Mesendoderm (in vitro differentiated cells): ENCODE measurements around the gene RNLS.
A peak's percentile ranks its signal among the peaks of the same experiment; 100 is the strongest.

Experiments
- DNase-seq: peaks from one replicate; pipeline ENCODE4 v3.0.0; 2013
- H2AK5ac ChIP-seq: 2 replicates; pipeline ENCODE4 v1.6.1; 2013; ENCODE audit warnings: low read length, inconsistent platforms
- H2BK120ac ChIP-seq: 2 replicates; pipeline ENCODE4 v1.6.1; 2013; ENCODE audit warnings: low read depth, mild to moderate bottlenecking, low read length, moderate library complexity, mixed read lengths
- H2BK15ac ChIP-seq: replicated peaks from 2 replicates; pipeline ENCODE4 v1.6.1; 2013; ENCODE audit warnings: low read depth, mild to moderate bottlenecking, moderate library complexity
- H2BK5ac ChIP-seq: 2 replicates; pipeline ENCODE4 v1.6.1; 2013; ENCODE audit warnings: low read length, inconsistent platforms
- H3K18ac ChIP-seq: 2 replicates; pipeline ENCODE4 v1.6.1; 2013; ENCODE audit warnings: mild to moderate bottlenecking, low read length, mixed read lengths
- H3K23ac ChIP-seq: one replicate; pipeline ENCODE4 v1.6.1; 2013; ENCODE audit warnings: low read length
- H3K27ac ChIP-seq: 2 replicates; pipeline ENCODE4 v1.5.1; 2013; ENCODE audit warnings: low read depth, mild to moderate bottlenecking, inconsistent platforms, low read length, moderate library complexity
- H3K27me3 ChIP-seq: 2 replicates; pipeline ENCODE4 v1.6.1; 2013; ENCODE audit warnings: low read length, control low read depth, mild to moderate bottlenecking, inconsistent platforms; ENCODE audit not compliant: insufficient read depth, poor library complexity
- H3K36me3 ChIP-seq: 2 replicates; pipeline ENCODE4 v1.6.1; 2013; ENCODE audit warnings: low read length, inconsistent platforms; ENCODE audit not compliant: control insufficient read depth, insufficient read depth
- H3K4ac ChIP-seq: one replicate; pipeline ENCODE4 v1.6.1; 2013; ENCODE audit warnings: low read depth, mild to moderate bottlenecking, low read length, moderate library complexity
- H3K4me1 ChIP-seq: 2 replicates; pipeline ENCODE4 v1.6.1; 2013; ENCODE audit warnings: low read depth, low read length, inconsistent platforms; ENCODE audit not compliant: control insufficient read depth
- H3K4me2 ChIP-seq: 2 replicates; pipeline ENCODE4 v1.6.1; 2013; ENCODE audit warnings: low read length
- H3K4me3 ChIP-seq: 2 replicates; pipeline ENCODE4 v1.5.1; 2013; ENCODE audit warnings: mild to moderate bottlenecking, low read length
- H3K56ac ChIP-seq: one replicate; pipeline ENCODE4 v1.6.1; 2013; ENCODE audit warnings: low read length
- H3K79me1 ChIP-seq: 2 replicates; pipeline ENCODE4 v1.6.1; 2013; ENCODE audit warnings: low read length, inconsistent platforms
- H3K79me2 ChIP-seq: 2 replicates; pipeline ENCODE4 v1.6.1; 2013; ENCODE audit warnings: mild to moderate bottlenecking, low read length; ENCODE audit not compliant: control insufficient read depth, insufficient read depth
- H3K9ac ChIP-seq: 2 replicates; pipeline ENCODE4 v1.6.1; 2013; ENCODE audit warnings: low read length, inconsistent platforms
- H4K5ac ChIP-seq: one replicate; pipeline ENCODE4 v1.6.1; 2013; ENCODE audit warnings: low read length
- H4K8ac ChIP-seq: one replicate; pipeline ENCODE4 v1.6.1; 2013; ENCODE audit warnings: low read depth, mild to moderate bottlenecking, control low read depth, low read length, moderate library complexity
- WGBS: extraction: QIAGEN DNeasy Blood & Tissue Kit; methylation state at CpG from one replicate; pipeline ENCODE4 v1.1.7; 2013; ENCODE audit warnings: low lambda C conversion rate, missing lambda C conversion rate; ENCODE audit not compliant: insufficient coverage; ENCODE audit errors: extremely low coverage; 5-methylcytosine and 5-hydroxymethylcytosine counted together

RNLS gene

DNA sequence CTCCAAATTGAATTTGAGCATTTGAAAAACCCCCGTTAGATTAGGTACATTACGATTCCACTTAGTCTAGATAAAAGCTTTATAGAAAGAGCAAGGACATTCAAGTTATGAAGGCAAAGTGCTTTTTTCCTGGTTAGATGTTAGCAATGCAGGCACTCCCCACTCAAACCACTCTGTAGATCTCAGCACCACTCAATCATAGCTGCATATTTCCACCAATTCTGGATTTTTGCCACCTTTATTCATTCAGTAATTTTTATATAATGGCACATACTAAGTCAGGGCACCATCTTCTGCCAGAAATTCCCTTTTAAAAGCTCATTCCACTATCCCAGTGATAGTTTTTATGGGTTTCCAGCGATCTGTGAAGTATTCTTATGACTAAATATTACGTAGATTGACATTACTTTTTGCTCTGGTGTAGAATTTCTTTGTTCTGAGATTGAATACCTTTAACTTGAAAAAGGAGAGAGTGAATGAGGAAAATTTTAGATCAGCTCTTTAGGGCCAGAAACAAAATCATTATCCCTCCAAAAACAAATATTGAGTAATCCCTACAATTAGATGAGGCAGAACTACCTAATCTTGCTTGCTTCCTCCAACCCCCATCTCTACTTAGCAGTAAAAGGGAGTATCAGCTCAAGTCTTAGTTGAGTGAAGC, 51.6 kb downstream of the RNLS start:
- Histone ChIP-seq H3K79me1 (no peaks in the 10 kb centered on the region), H4K5ac (no peak overlapping the region), H2BK5ac (no peak overlapping the region), H2BK120ac (no peak overlapping the region), H3K23ac (no peak overlapping the region), H3K79me2 (no peaks in the 10 kb centered on the region), H3K4me1 (no peaks in the 10 kb centered on the region), H3K4me3 (no peak overlapping the region), H3K56ac (no peak overlapping the region), H3K4me2 (no peak overlapping the region), H3K27ac (no peak overlapping the region), H3K36me3 (no peaks in the 10 kb centered on the region), H3K4ac (no peak overlapping the region), H3K18ac (no peak overlapping the region), H3K9ac (no peak overlapping the region), H3K27me3 (no peaks in the 10 kb centered on the region), H2BK15ac (no peak overlapping the region), H4K8ac (no peak overlapping the region), H2AK5ac (no peak overlapping the region)
- DNase-seq, result no peak
- no CpG with 5 or more reads among the region's 4 CpGs for WGBS

- Histone ChIP-seq H3K27me3 (no peaks in the 10 kb centered on the region), H3K4me2 (no peak overlapping the region), H3K9ac (no peak overlapping the region), H3K27ac (no peak overlapping the region), H3K79me2 (no peaks in the 10 kb centered on the region), H3K4ac (no peak overlapping the region), H3K36me3 (no peaks in the 10 kb centered on the region), H2BK120ac (no peak overlapping the region), H2BK15ac (no peak overlapping the region), H4K5ac (no peak overlapping the region), H3K56ac (no peak overlapping the region), H3K23ac (no peak overlapping the region), H3K4me1 (no peaks in the 10 kb centered on the region), H2AK5ac (no peak overlapping the region), H4K8ac (no peak overlapping the region), H3K4me3 (no peak overlapping the region), H3K18ac (no peak overlapping the region), H2BK5ac (no peak overlapping the region), H3K79me1 (no peaks in the 10 kb centered on the region)
- 100% methylated on average over 1 of the region's 3 CpGs for WGBS
- peak; percentile 13 for DNase-seq
Measured at GRCh38 chr10:88530629-88531391, 52.3 kb downstream of the RNLS start.

GRCh38 chr10:88530093-88530492, 53.0 kb downstream of the RNLS start:
- Histone ChIP-seq H3K56ac (no peak overlapping the region), H2AK5ac (no peak overlapping the region), H3K4me3 (no peak overlapping the region), H3K36me3 (no peaks in the 10 kb centered on the region), H3K27ac (no peak overlapping the region), H3K4me2 (no peak overlapping the region), H3K79me1 (no peaks in the 10 kb centered on the region), H4K5ac (no peak overlapping the region), H2BK120ac (no peak overlapping the region), H3K4me1 (no peaks in the 10 kb centered on the region), H3K27me3 (no peaks in the 10 kb centered on the region), H3K18ac (no peak overlapping the region), H4K8ac (no peak overlapping the region), H2BK5ac (no peak overlapping the region), H2BK15ac (no peak overlapping the region), H3K79me2 (no peaks in the 10 kb centered on the region), H3K4ac (no peak overlapping the region), H3K9ac (no peak overlapping the region), H3K23ac (no peak overlapping the region)
- no peak for DNase-seq
- no CpG with 5 or more reads among the region's 2 CpGs for WGBS

GRCh38 chr10:88528806-88529570, 54.1 kb downstream of the RNLS start:
- no CpG with 5 or more reads among the region's 4 CpGs for WGBS
- Histone ChIP-seq H3K36me3 (no peaks in the 10 kb centered on the region), H3K56ac (no peak overlapping the region)

DNA sequence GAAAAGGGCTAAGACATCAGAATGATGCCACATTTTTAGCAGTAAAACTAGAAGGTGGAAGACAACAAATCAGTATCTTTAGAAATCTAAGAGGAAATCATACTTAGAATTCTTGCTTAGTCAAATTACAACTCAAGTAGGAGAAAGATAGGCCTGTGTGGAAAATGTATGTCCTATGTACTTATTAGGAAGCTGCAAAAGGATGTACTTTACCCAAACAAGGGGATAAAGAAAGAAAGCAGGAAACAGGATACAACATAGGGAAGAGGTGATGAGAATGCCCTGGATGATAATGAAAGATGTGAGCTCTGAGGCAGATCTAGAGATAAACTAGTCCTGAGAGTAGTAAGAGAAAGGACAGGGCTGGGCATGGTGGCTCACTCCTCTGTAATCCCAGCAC, 54.9 kb downstream of the RNLS start:
- Histone ChIP-seq H3K79me1 (no peaks in the 10 kb centered on the region), H3K4ac (no peak overlapping the region), H3K4me1 (no peaks in the 10 kb centered on the region), H2AK5ac (no peak overlapping the region), H3K36me3 (no peaks in the 10 kb centered on the region), H3K18ac (no peak overlapping the region), H2BK5ac (no peak overlapping the region), H3K79me2 (no peaks in the 10 kb centered on the region), H3K4me2 (no peak overlapping the region), H4K5ac (no peak overlapping the region), H3K23ac (no peak overlapping the region), H2BK120ac (no peak overlapping the region), H3K27me3 (no peaks in the 10 kb centered on the region), H3K56ac (no peak overlapping the region), H2BK15ac (no peak overlapping the region), H3K4me3 (no peak overlapping the region), H3K27ac (no peak overlapping the region), H3K9ac (no peak overlapping the region), H4K8ac (no peak overlapping the region)
- peak; percentile 48 for DNase-seq

More at GRCh38 chr10:88528806-88529570, 54.1 kb downstream of the RNLS start:
- Histone ChIP-seq H3K4me3 (no peak overlapping the region), H2AK5ac (no peak overlapping the region), H3K9ac (no peak overlapping the region), H2BK15ac (no peak overlapping the region), H3K79me1 (no peaks in the 10 kb centered on the region), H3K4me2 (no peak overlapping the region), H3K23ac (no peak overlapping the region), H3K79me2 (no peaks in the 10 kb centered on the region), H2BK120ac (no peak overlapping the region), H4K8ac (no peak overlapping the region), H2BK5ac (no peak overlapping the region), H3K27ac (no peak overlapping the region), H4K5ac (no peak overlapping the region), H3K4ac (no peak overlapping the region), H3K4me1 (no peaks in the 10 kb centered on the region), H3K18ac (no peak overlapping the region), H3K27me3 (no peaks in the 10 kb centered on the region)
- no peak for DNase-seq
